SK-N-DZ (cell line): ENCODE results near the gene AQP10.
A peak's percentile ranks its signal among the peaks of the same experiment; 100 is the strongest.
"Not testable (repeated sequence)": the region's sequence is repeated elsewhere in the genome, so short reads cannot be mapped to it uniquely, and the experiment has no call there.

Source experiments
- DNase-seq: peaks from one replicate; pipeline ENCODE4 v3.0.0-alpha.2; 2015; ENCODE audit warnings: low spot score

AQP10 gene

DNA sequence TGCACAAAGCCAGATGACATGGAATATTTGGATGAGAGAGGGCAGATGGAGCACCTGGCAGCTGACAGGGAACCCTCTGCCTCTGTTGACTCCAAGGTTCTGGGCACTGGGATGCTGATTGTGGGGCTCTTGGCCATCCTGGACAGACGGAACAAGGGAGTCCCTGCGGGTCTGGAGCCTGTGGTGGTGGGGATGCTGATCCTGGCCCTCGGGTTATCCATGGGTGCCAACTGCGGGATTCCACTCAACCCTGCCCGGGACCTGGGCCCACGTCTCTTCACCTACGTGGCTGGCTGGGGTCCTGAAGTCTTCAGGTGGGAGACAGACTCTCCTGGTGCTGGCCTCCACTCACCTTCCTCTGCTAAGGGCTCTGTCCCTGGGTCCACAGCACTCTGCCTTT, 2.6 kb downstream of the AQP10 start:
- no peak for DNase-seq

DNA sequence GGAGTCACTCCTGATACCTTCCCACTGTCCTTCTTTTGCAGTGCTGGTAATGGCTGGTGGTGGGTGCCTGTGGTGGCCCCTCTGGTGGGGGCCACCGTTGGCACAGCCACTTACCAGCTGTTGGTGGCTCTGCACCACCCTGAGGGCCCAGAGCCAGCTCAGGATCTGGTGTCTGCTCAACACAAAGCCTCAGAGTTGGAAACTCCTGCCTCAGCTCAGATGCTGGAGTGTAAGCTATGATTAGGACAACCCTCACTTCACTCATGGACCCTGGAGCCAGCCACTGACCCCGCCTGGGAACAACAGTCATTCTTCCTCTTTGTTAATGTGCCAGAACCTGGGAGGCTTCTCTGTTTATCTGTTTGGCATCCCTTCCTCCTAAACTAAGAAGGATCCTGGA, 3.3 kb downstream of the AQP10 start:
- DNase-seq = no peak

- DNase-seq = peak; percentile 89
Measured at GRCh38 chr1:154324669-154325582, 4.0 kb downstream of the AQP10 start, which contains the start of gene ATP8B2. Gene ATP8B2, plus strand, starts transcription at chr1:154325525. Its CDS starts 2,617 bp downstream, at chr1:154328142.

GRCh38 chr1:154325583-154326545, 5.0 kb downstream of the AQP10 start:
- peak; percentile 87 for DNase-seq

DNA sequence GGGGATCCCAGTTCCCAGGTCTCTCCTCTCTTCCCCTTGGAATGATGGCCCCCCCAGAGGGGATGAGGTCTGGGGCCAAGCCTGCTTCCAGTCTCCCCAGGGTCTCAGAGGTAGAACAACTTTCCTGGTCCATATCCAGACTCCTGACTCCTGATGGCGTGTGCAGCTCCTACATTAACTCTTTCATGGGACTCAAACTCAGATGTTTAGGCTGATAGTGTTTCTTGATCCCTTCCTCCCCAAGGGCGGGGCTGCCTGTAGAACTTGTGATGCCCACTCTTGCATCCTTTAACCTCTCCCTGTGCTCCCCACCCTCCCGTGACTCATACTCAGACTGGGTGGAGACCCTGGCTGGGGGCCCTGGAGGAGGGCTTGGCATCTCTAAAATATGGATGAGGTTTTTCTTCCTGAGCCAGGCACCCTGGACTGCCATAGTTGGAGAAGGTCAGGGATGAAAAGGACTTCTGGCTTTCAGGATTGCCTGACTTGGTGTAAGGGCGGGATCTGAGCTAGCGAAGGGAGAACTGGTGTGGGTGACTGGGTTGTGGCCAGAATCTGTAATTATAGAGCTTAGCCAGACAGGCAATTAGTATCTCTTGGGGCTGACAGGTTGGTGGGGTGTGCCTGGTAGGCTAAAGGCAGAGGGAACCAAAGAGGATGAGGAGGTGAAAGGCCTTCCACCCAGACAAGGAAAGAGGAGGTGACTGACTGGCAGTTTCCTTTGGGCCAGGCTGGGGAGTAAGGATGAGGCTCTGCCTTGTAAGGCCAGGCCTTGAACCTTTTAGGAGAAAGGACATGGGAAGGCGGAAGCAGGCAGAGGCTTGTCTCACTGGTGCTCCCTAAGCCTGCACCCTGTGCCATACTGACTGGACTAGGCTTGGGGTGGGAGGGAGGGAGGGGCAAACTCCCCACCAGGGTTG, 5.9 kb downstream of the AQP10 start:
- DNase-seq = no peak

- no peak for DNase-seq
Measured at GRCh38 chr1:154327466-154328317, 6.8 kb downstream of the AQP10 start.

DNA sequence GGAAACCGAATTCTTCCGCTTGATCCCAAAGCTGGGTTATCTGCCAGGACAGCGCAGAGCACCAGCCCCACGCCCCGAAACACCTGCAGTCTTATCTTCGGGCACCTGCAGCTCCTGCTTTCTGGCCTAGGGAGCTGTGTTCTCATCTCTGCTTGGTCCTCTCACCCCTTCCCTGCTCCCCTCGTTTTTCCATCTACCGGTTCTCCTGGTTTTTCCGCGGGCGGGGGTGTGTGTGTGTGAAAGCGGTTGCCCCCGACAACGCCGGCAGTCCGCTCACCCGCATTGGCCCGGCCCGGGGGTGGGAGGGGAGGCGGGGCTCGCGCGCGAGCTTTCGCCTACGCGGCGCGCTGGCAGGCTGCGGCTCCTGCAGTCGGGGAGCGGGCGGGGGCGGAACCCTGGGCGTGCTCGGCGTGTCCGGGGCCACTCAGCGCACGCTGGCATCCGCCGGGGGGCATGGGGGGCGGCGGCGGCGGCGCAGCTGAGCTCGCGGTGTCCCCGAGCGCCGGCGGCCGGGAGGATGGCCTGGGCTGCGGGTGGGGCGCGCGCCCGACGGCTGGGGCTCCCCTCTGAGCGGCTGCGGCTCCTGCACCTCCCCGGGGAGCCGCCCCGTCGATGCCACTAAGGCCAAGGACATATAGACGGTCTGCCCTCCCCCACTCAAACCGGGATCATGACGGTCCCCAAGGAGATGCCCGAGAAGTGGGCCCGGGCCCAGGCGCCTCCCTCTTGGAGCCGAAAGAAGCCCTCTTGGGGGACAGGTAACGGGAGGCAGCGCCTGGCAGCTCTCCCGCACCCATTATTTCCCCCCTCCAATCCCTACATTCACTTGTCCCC, 7.6 kb downstream of the AQP10 start:
- DNase-seq = no peak

- no peak for DNase-seq
Measured at GRCh38 chr1:154329152-154329521, 8.2 kb downstream of the AQP10 start.

DNA sequence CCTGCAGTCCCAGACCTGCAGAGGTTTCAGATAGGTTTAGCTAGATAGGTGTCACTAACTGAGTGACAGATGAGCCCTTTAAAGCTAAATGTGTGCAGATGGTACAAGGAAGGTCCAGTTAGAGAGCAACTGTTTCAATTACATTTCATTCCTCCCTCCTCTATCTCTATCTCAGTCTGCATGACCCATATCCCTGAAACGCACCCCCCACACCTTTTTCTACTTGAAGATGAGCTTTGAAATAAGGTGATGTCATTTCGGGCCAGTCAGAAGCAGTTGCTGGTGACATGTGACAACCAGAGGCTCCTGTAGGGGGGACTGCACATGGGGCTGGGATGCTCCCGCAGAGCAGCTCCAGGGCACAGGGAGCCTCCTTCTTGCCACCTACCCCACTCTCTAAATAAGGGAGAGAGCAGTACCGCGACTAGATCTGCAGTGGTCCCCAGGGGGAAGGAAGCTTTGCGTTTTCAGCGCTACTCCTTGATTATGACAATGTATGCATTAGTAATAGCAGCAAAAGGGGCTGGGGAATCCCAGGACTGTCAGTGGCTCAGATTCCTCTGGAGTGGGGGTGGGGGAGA, 8.7 kb downstream of the AQP10 start:
- DNase-seq = no peak

- no peak for DNase-seq
Measured at GRCh38 chr1:154330669-154331068, 9.8 kb downstream of the AQP10 start.

DNA sequence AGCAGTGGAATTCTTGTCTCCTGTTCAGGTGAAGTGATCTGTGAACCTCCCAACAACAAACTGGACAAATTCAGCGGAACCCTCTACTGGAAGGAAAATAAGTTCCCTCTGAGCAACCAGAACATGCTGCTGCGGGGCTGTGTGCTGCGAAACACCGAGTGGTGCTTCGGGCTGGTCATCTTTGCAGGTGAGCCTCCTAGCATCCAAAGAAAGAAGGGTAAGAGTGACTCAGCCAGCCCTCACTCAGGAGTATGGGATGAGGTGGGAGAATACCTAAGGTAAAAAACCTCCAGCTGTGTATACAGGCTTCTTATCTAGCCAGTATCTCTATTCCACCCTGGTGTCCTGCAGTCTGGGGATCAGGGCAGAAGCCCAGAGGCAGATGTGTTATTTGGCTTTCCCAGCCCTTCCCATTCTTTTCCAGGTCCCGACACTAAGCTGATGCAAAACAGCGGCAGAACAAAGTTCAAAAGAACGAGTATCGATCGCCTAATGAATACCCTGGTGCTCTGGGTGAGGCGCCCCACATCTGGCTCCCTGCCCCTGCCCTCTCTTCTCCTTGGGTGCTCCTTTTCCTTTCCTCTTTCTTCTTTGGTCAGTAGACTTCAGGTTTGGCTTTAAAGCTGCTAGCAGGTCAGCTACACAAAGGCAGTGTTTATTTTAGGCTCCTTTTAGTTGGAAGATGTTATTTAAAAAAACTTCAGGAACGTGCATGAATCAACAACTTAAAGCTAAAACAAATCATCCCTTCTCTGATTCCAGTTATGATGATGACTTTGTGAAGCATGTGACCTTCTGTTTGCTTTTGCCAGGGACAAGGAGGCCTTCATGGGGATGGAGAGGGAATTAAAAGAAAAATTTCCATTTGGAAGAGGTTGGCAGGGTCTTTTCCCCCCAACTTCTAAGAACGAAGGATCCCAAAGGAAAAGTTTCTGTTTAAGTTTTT, 13.5 kb downstream of the AQP10 start:
- no peak for DNase-seq

DNA sequence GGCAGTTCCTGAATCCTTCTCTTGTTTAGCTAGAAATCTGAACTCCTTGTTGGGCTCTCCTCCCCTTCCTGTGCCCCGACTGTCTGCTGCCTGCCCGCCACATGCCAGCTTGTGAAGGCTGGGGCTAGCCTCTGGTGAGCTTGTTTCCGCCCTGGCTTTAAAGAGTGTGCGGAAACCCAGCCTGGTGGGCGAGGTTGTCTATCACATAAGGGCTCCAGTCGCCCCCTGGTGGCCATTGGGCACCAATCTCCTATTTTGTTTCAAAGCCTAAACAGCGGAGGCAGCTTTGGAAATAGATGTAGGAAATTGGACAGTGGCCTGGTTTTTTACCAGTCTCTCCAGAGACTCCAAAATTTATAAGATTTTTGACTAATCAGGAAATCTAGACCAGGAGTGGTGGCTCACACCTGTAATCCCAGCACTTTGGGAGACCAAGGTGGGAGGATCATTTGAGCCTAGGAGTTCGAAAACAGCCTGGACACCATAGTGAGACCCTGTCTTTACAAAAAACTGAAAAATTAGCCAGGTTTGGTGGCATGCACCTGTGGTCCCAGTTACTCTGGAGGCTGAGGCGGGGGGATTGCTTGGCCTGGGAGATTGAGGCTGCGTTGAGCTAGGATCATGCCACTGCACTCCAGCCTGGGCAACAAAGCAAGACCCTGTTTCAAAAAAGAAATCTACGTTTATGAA, 14.3 kb downstream of the AQP10 start:
- peak; percentile 83 for DNase-seq

GRCh38 chr1:154337253-154337894, 16.5 kb downstream of the AQP10 start:
- no peak for DNase-seq

DNA sequence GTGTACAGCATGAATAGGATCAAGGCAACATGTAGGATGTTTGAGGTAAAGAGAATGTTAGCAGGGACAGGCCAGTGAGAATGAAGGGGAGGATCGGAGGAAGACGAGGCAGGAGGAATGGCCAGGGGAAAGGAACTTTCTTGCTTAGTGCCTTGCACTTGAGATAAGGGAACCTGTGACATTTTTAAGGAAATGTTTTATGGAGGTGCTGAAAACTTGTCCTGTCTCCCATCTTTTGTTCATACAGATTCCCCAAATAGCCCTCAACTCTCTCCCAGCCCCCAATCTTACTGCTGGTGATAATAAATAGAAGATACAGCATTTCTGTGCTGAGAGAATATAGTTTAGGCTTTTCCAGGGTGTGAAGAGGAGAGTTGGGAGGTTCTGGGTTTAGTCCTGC, 18.0 kb downstream of the AQP10 start:
- DNase-seq = no peak

GRCh38 chr1:154341366-154341765, 20.5 kb downstream of the AQP10 start:
- DNase-seq = not testable (repeated sequence)

DNA sequence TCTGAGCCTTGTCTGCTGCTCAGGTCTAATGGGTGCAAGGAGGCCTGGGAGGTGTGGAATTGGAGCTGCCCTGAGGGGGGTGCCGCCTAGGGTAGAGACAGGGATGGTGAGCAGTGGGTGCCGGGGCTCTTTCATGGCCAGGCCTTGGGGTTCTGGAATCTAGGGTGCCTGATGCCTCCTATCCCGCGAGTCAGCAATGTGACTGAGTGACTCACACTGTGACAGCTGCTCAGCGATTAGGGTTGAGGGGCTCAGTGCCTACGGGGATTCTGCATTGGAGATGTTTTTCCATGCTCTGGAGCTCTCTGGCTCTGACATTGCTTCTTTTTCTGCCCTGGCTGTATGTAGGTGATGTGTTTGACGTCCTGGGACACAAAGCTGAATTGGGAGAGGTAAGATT, 21.2 kb downstream of the AQP10 start:
- DNase-seq = no peak
